Gastrocnemius medialis (tissue), 4 donors: ENCODE data around the gene SHISAL2A.

Source experiments
- CTCF ChIP-seq, 5 experiments: fragments of 450-650 bp in 3 of 5; fragments of 200-600 bp in 2 of 5; sonication (generic) in 2 of 5; IDR thresholded peaks in 4 of 5; conservative IDR thresholded peaks in 1 of 5; 1 replicate in 4 of 5; 2 replicates in 1 of 5; pipeline ENCODE4 v1.5.1; 2016 to 2019; ENCODE audit warnings: antibody characterized with exemption in 5 of 5, mild to moderate bottlenecking in 3 of 5, moderate library complexity in 3 of 5
- POLR2A ChIP-seq, 2 donors: fragments of 450-650 bp; IDR thresholded peaks; one replicate each; pipeline ENCODE4 v1.6.1; 2017; ENCODE audit warnings: antibody characterized with exemption in 2 of 2, mild to moderate bottlenecking in 2 of 2, moderate library complexity in 2 of 2

GRCh38 chr1:52665006-52665941, 32.3 kb downstream of the SHISAL2A start:
- TF ChIP-seq CTCF (IDR thresholded peaks at IDR 0.05 in 4 of 5, conservative IDR thresholded peaks at IDR 0.05 in 1 of 5) = no peak
- no peak for TF ChIP-seq POLR2A (IDR thresholded peaks at IDR 0.05)
